ENCODE measurements around the gene ILRUN. TPM values are rescaled to one million over a fixed set of nuclear protein-coding genes. Genes with fewer than 3 reads are reported as not detected.
"Not testable (repeated sequence)": the region's sequence is repeated elsewhere in the genome, so short reads cannot be mapped to it uniquely, and the experiment has no call there.

The ILRUN gene
- total and polyA plus RNA-seq, 5 experiments from 2014 or later = 10.5 to 61.8 (median 14.5) TPM

DNA sequence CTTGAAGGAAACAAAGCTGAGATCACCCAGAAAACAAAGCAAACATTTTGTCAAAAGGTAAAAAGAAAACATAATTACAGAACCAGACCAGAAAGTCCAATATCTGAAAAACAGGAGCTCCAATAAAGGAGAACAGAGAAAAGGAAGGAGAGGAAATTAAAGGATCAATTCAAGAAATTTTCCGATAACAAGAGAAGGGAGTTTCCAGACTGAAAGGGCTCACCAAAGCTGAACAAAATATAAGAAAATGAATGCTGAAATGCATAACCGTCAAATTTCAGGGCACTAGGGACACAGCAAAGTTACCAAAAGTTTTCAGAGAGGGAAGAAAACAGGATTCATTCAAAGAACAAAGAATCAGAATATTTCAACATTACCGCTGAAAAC lies 23.9 kb downstream of the ILRUN start:
- Mint-ChIP-seq H3K27me3 (no peaks in the 10 kb centered on the region), H3K36me3 (peaks cover 0 to 2% (median 2%) of the 10 kb centered on the region in 3 donors), H3K27ac (peak overlapping the region; percentile 92 to 98 (median 97)), H3K4me1 (peaks cover 40 to 75% (median 69%) of the 10 kb centered on the region in 4 donors), H3K9me3 (no peaks in the 10 kb centered on the region), H3K4me3 (peak overlapping the region; percentile 65 to 89 (median 82))
- peak in 1 of 2 donors; percentile 10 for ATAC-seq
- POLR2A ChIA-PET = interaction anchor here (0.9 to 4.0 kb wide), 10 partner anchors 9 to 436 kb away, joined by 3 to 34 read pairs (median 5); partner anchors contain the start of genes HMGA1, ILRUN, SNRPC and TAF11
- no peak for DNase-seq

DNA sequence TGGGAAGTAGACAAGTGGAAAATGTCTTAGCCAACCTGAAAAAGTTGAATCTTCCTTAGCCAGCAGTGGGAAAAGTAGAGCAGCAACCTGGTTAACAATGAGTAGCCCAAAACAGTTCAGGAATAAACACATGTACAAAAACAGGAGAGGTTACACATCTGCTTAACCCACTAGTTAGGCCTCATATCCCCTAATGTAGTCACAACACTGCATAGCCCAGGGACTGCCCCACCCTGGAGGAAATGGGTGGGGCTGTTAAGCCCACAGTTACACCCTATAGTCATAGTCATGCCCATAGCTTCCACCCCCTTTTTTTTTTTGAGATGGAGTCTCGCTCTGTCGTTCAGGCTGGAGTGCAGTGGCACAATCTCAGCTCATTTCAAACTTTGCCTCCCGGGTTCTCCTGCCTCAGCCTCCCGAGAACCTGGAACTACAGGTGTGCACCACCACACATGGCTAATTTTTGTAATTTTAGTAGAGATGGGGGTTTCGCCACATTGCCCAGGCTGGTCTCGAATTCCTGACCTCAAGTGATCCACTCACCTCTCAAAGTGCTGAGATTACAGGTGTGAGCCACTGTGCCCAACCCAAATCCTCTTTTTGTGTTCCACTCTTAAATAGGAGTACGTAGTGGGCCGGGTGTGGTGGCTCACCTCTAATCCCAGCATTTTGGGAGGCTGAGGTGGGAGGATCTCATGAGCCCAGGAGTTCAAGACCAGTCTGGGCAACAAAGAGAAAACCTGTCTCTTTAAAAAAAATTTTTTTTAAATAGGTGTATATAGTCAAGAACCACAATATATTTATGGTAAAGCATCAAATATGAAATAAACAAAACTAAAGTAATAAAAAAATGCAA lies 24.5 kb downstream of the ILRUN start:
- POLR2A ChIA-PET = interaction anchor here (0.7 to 4.0 kb wide), 8 partner anchors 9 to 435 kb away, joined by 3 to 34 read pairs (median 4); partner anchors contain the start of genes HMGA1, ILRUN and SNRPC
- Mint-ChIP-seq H3K27ac (peak overlapping the region; percentile 92 to 98 (median 97)), H3K36me3 (peaks cover 0 to 2% (median under 1%) of the 10 kb centered on the region in 3 donors), H3K4me3 (peak overlapping the region; percentile 70 to 89 (median 82)), H3K9me3 (no peaks in the 10 kb centered on the region), H3K4me1 (peaks cover 40 to 77% (median 69%) of the 10 kb centered on the region in 4 donors), H3K27me3 (no peaks in the 10 kb centered on the region)
- DNase-seq (peak; percentile 42 to 88 (median 70)), ATAC-seq (peak; percentile 93 to 99)

DNA sequence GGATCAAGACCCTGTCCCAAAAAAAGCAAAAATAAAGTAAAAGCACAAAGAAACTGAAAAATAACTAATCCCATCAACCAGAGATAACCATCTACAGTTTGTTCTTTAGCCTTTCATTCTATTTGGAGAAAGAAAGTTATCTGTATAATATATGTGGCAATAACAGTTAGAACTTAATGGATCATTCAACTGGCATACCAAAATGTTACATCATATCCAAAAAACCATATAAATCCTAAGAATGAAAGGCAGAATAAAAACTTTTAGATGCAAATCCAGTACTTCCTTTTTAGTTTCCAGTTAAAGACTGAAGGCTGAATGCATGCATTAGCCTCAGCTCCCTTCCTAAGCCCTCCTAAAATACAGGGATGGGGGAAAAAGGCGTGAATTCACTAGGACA lies 25.2 kb downstream of the ILRUN start:
- DNase-seq (no peak), ATAC-seq (no peak)
- no peaks in the 10 kb centered on the region for H3K9me3 Mint-ChIP-seq
- POLR2A ChIA-PET = interaction anchor here (0.7 to 4.0 kb wide), 6 partner anchors 10 to 121 kb away, joined by 3 to 34 read pairs (median 4); partner anchors contain the start of genes ILRUN and SNRPC
- no peaks in the 10 kb centered on the region for H3K27me3 Mint-ChIP-seq
- H3K27ac Mint-ChIP-seq = peak overlapping the region; percentile 92 to 98 (median 97)
- no peaks in the 10 kb centered on the region for H3K36me3 Mint-ChIP-seq
- peak overlapping the region; percentile 67 to 85 (median 78) for H3K4me3 Mint-ChIP-seq
- H3K4me1 Mint-ChIP-seq = peaks cover 39 to 83% (median 72%) of the 10 kb centered on the region in 4 donors

DNA sequence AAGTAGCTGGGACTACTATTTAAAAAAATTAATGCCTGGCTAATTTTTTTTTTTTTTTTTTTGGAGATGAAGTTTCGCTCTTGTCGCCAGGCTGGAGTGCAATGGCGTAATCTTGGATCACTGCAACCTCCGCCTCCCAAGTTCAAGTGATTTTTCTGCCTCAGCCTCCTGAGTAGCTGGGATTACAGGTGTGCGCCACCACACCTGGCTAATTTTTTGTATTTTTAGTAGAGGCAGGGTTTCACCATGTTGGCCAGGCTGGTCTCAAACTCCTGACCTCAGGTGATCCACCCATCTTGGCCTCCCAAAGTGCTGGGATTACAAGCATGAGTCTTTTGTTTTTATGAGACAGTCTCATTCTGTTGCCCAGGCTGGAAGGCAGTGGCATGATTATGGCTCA lies 27.8 kb downstream of the ILRUN start:
- ATAC-seq, H3K36me3 Mint-ChIP-seq, H3K9me3 Mint-ChIP-seq, H3K27me3 Mint-ChIP-seq, DNase-seq, H3K4me3 Mint-ChIP-seq, H3K27ac Mint-ChIP-seq: not testable (repeated sequence)
- POLR2A ChIA-PET = interaction anchor here (0.7 kb wide), 1 partner anchor 11 kb away, joined by 3 read pairs; no protein-coding TSS in a partner anchor
- H3K4me1 Mint-ChIP-seq = peaks cover 35 to 79% (median 68%) of the 10 kb centered on the region in 4 donors

DNA sequence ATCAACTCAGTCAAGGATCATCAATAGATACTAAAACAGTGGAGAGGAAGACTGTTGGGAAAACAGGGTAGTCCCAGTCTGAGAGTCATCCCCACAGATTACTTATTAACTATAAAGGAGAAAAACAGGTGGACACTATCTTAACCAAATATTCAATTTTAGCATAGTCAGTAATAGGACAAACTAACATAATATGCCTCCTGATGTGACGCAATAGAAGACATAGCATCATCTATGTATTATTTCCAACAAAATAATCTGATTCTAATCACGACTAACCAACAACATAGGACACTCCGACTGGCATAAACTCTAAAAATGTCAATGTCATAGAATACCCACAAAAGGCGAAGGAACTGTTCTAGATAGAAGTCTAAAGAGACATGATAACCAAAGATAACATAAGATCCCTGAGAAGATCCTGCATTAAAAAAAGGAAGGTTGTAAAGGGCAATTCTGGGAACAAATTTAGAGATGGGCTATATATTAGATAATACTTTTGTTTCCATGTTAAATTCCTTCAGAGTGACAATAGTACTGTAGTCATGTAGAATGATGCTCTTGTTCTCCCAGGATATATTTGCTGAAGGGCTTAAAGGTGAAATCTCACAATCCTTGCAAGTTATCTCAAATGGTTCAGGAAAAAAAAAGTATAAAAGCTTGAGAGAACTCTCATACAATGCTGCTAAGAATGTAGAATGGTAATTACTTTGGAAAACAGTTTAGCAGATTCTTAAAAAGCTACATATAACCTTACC lies 28.9 kb downstream of the ILRUN start:
- H3K4me1 Mint-ChIP-seq = peaks cover 32 to 72% (median 61%) of the 10 kb centered on the region in 4 donors

DNA sequence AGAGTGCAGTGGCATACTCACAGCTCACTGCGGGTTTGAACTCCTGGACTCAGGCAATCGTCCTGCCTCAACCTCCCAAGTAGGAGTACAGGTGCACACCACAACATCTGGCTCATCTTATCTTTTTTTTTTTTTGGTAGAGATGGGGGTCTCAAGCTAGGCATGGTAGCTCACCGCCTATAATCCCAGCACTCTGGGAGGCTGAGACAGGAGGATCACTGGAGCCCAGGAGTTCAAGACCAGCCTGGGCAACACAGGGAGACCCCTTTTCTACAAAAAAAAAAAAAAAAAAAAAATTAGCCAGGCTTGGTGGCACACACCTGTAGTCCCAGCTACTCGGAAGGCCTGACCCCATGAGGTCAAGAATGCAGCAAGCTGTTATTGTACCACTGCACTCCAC lies 31.5 kb downstream of the ILRUN start:
- no peak overlapping the region for H3K4me3 Mint-ChIP-seq

More for the DNA sequence above, 28.9 kb downstream of the ILRUN start:
- POLR2A ChIA-PET = interaction anchor here (0.9 to 1.4 kb wide), 2 partner anchors 10 to 11 kb away, joined by 3 to 4 read pairs; no protein-coding TSS in a partner anchor
- Mint-ChIP-seq H3K27me3 (no peaks in the 10 kb centered on the region), H3K4me3 (no peak overlapping the region), H3K36me3 (peaks cover 0 to 2% (median under 1%) of the 10 kb centered on the region in 3 donors), H3K9me3 (no peaks in the 10 kb centered on the region), H3K27ac (peak overlapping the region in 4 of 10 donors; percentile 3 to 67 (median 27))
- ATAC-seq (no peak), DNase-seq (no peak)

DNA sequence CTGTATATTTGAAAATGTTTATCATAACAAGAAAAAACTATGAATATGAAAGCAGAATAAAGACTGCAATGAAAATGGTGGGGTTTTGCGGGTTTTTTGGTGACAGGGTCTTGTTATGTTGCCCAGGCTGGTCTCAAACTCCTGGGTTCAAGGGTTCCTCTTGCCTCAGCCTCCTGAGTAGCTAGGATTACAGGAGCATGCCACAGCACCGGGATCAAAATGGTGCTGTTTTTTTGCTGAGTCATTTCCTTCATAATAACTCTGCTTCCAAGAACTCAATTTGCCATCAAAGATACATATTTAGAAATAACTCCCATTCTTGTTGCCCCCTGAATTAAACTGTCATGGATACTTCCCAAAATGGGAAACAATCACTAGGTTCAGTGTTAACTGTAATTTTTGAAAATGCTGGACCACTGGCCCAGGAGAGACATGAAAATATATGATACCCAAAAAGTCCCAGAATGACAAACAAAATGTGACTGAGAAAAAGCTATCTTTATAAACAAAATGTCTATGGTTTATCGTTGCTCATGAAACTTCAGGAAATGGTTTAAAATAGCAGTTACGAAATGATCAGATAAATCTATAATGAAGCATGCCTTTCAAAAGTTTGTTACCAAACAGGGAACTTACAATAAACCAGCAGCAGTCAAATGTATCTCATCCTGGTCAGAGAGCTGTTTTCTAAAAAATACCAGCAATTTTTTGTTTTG lies 32.2 kb downstream of the ILRUN start:
- H3K27ac Mint-ChIP-seq = peak overlapping the region in 8 of 10 donors; percentile 28 to 74 (median 36)
- H3K36me3 Mint-ChIP-seq = peaks cover 0 to 5% (median 2%) of the 10 kb centered on the region in 3 donors
- peak overlapping the region in 5 of 10 donors; percentile 12 to 50 (median 16) for H3K4me3 Mint-ChIP-seq
- no peaks in the 10 kb centered on the region for H3K9me3 Mint-ChIP-seq
- no peaks in the 10 kb centered on the region for H3K27me3 Mint-ChIP-seq
- H3K4me1 Mint-ChIP-seq = peaks cover 22 to 62% (median 51%) of the 10 kb centered on the region in 4 donors
- POLR2A ChIA-PET = no interaction called here
- no peak for ATAC-seq
- no peak for DNase-seq

More for the DNA sequence above, 31.5 kb downstream of the ILRUN start:
- POLR2A ChIA-PET = no interaction called here
- Mint-ChIP-seq H3K4me1 (peaks cover 22 to 64% (median 51%) of the 10 kb centered on the region in 4 donors), H3K36me3 (peaks cover 0 to 5% (median 2%) of the 10 kb centered on the region in 3 donors), H3K27ac (peak overlapping the region in 6 of 10 donors; percentile 28 to 74 (median 28)), H3K27me3 (no peaks in the 10 kb centered on the region), H3K9me3 (no peaks in the 10 kb centered on the region)
- ATAC-seq = no peak
- no peak for DNase-seq

DNA sequence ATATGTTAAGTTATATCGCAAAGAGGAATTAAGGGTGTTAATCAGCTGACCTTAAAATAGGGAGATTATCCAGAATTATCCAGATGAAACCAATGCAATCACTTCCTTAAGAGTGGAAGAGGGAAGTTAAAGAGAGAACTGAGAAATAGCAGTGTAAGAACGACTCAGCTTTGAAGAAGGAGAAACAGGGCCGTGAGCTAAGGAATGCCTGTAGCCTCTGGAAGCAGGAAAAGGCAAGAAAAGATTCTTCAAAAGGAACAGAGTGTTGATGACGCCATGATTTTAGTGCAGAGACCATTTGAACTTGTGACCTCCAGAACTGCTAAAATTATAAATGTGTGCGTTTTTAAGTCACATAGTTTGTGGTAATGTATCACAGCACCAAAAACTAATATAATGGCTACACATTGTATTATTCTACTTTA lies 32.7 kb downstream of the ILRUN start:
- ATAC-seq (no peak), DNase-seq (no peak)
- POLR2A ChIA-PET = interaction anchor here (0.9 kb wide), 1 partner anchor 9 kb away, joined by 3 read pairs; no protein-coding TSS in a partner anchor
- Mint-ChIP-seq H3K36me3 (peaks cover 0 to 5% (median 2%) of the 10 kb centered on the region in 3 donors), H3K27ac (peak overlapping the region in 3 of 10 donors; percentile 48 to 74 (median 58)), H3K4me1 (peaks cover 24 to 67% (median 52%) of the 10 kb centered on the region in 4 donors), H3K9me3 (no peaks in the 10 kb centered on the region), H3K27me3 (no peaks in the 10 kb centered on the region), H3K4me3 (peak overlapping the region in 2 of 10 donors; percentile 29 to 48)

DNA sequence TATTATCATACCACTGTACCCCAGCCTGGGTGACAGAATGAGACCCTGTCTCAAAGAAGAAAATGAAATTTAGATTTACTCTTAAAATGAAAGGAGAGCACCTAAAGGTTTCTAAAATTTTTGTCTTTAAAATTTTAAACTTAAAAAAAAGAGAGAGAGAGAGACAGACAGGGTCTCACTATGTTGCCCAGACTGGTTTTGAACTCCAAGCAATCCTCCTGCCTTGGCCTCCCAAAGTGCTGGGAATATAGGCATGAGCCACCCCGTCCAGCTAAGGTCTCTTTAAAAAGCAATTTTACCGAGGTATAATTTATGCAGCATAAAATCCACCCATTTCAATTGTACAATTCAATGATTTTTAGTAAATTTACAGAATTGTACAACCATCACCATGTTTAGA lies 33.2 kb downstream of the ILRUN start:
- H3K36me3 Mint-ChIP-seq = peaks cover 0 to 5% (median 2%) of the 10 kb centered on the region in 3 donors
- no peak for ATAC-seq
- peak overlapping the region in 1 of 10 donors; percentile 29 for H3K4me3 Mint-ChIP-seq
- H3K4me1 Mint-ChIP-seq = peaks cover 24 to 69% (median 52%) of the 10 kb centered on the region in 4 donors
- no peak for DNase-seq
- peak overlapping the region in 2 of 10 donors; percentile 48 to 74 for H3K27ac Mint-ChIP-seq
- no peaks in the 10 kb centered on the region for H3K27me3 Mint-ChIP-seq
- no peaks in the 10 kb centered on the region for H3K9me3 Mint-ChIP-seq
- POLR2A ChIA-PET = interaction anchor here (0.9 kb wide), 1 partner anchor 9 kb away, joined by 3 read pairs; no protein-coding TSS in a partner anchor

DNA sequence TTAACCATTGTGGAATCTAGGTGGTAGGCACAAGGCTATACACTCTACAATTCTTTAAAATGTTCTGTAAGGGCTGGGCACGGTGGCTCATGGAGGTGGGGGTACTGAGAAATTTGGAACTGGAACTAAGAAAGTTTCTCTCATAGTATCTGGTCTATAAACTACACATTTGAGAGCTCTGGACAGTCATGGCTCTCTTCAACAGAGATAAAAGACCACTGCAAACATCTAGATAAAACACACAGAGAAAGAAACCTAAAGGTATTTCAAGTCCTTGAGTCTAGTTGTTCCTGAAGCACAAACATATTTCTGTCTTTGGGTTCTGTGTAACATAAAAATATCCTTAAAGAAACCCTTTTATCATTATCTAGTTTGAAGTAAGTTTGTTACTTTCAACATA lies 35.2 kb downstream of the ILRUN start:
- peaks cover 0 to 5% (median 2%) of the 10 kb centered on the region in 3 donors for H3K36me3 Mint-ChIP-seq
- POLR2A ChIA-PET = interaction anchor here (0.7 kb wide), 1 partner anchor 1127 kb away, joined by 8 read pairs; no protein-coding TSS in a partner anchor
- peaks cover 27 to 71% (median 53%) of the 10 kb centered on the region in 4 donors for H3K4me1 Mint-ChIP-seq
- no peak overlapping the region for H3K4me3 Mint-ChIP-seq
- no peak for DNase-seq
- H3K9me3 Mint-ChIP-seq = no peaks in the 10 kb centered on the region
- ATAC-seq = no peak
- peak overlapping the region in 4 of 10 donors; percentile 24 to 74 (median 44) for H3K27ac Mint-ChIP-seq
- H3K27me3 Mint-ChIP-seq = no peaks in the 10 kb centered on the region

DNA sequence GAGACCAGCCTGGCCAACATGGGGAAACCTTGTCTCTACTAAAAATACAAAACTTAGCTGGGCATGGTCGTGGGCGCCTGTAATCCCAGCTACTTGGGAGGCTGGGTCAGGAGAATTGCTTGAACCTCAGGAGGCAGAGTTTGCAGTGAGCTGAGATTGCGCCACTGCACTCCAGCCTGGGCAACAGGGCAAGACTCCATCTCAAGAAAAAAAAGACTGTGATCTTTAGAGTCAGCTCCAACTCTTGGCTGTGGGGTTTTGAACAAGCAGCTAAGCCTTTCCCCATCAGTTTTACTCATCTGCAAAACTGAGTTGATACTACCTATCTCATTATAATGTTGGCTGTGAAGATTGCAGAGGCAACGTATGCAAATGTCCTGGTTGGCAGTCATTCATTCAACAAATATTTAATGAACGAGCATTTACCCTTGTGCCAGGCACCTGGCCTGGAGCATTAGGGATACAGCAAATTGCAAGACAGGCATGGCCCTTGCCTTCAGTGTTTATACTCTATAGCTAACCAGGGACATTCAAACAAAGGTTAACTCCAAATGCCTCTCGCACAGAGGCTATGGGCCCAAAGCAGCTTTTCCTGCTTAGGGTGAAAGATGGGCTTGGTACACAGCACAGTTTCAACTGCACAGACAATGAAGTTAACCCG lies 37.8 kb downstream of the ILRUN start:
- ATAC-seq (no peak), DNase-seq (no peak)
- Mint-ChIP-seq H3K4me3 (peak overlapping the region in 2 of 10 donors; percentile 15 to 38), H3K27me3 (no peaks in the 10 kb centered on the region), H3K9me3 (no peaks in the 10 kb centered on the region), H3K36me3 (peaks cover 5 to 11% (median 10%) of the 10 kb centered on the region in 3 donors), H3K4me1 (peaks cover 22 to 66% (median 47%) of the 10 kb centered on the region in 4 donors), H3K27ac (peak overlapping the region in 9 of 10 donors; percentile 40 to 85 (median 72))
- POLR2A ChIA-PET = interaction anchor here (2.2 to 2.9 kb wide), 2 partner anchors 14 to 38 kb away, joined by 8 to 29 read pairs; partner anchors contain the start of gene ILRUN

Measured in naive thymus-derived CD8-positive, alpha-beta T cell (primary cell).